Parathyroid adenoma (tissue), 2 donors: ENCODE results near the gene SAT2.

Experiments used
- H2AFZ ChIP-seq: fragments of 300-600 bp; sonication (generic); one replicate; pipeline ENCODE4 v1.7.0; 2017; ENCODE audit warnings: antibody characterized with exemption, mild to moderate bottlenecking
- H3K27ac ChIP-seq: fragments of 300-600 bp; sonication (generic); one replicate; pipeline ENCODE4 v1.7.0; 2017
- H3K27me3 ChIP-seq: fragments of 300-600 bp; sonication (generic); one replicate; pipeline ENCODE4 v1.7.0; 2017; ENCODE audit warnings: low read length; ENCODE audit not compliant: control insufficient read depth, insufficient read depth
- H3K36me3 ChIP-seq: fragments of 300-600 bp; sonication (generic); one replicate; pipeline ENCODE4 v1.7.0; 2017; ENCODE audit warnings: low read length; ENCODE audit not compliant: control insufficient read depth, insufficient read depth
- H3K4me1 ChIP-seq: fragments of 300-600 bp; sonication (generic); one replicate; pipeline ENCODE4 v1.7.0; 2017; ENCODE audit warnings: control low read depth
- H3K4me2 ChIP-seq: fragments of 300-600 bp; sonication (generic); one replicate; pipeline ENCODE4 v1.7.0; 2017; ENCODE audit warnings: low read length
- H3K4me3 ChIP-seq: fragments of 300-600 bp; sonication (generic); one replicate; pipeline ENCODE4 v1.7.0; 2017; ENCODE audit warnings: low read depth, low read length
- H3K79me2 ChIP-seq: fragments of 300-600 bp; sonication (generic); one replicate; pipeline ENCODE4 v1.7.0; 2017; ENCODE audit warnings: control low read depth
- H3K9ac ChIP-seq: fragments of 300-600 bp; sonication (generic); one replicate; pipeline ENCODE4 v1.7.0; 2017; ENCODE audit warnings: mild to moderate bottlenecking
- H3K9me3 ChIP-seq: fragments of 300-600 bp; sonication (generic); one replicate; pipeline ENCODE4 v1.7.0; 2017; ENCODE audit warnings: low read length; ENCODE audit not compliant: control insufficient read depth
- TF ChIP-seq, protein P1 (sequence below): fragments of 300-600 bp; sonication (generic); IDR thresholded peaks from one replicate; pipeline ENCODE4 v1.7.0; 2017; ENCODE audit warnings: antibody characterized with exemption, mild to moderate bottlenecking
- donor health status: primary hyperparathyroidism.

The SAT2 gene

GRCh38 chr17:7652388-7653356, 25.1 kb upstream of the SAT2 start:
- Histone ChIP-seq H3K36me3 (no peaks in the 10 kb centered on the region), H3K4me1 (peaks cover 3% of the 10 kb centered on the region), H3K27ac (no peak overlapping the region), H2AFZ (no peak overlapping the region), H3K79me2 (no peaks in the 10 kb centered on the region), H3K4me3 (no peak overlapping the region), H3K27me3 (no peaks in the 10 kb centered on the region), H3K9me3 (no peaks in the 10 kb centered on the region), H3K4me2 (no peak overlapping the region), H3K9ac (no peak overlapping the region)
- TF ChIP-seq, protein P1, sequence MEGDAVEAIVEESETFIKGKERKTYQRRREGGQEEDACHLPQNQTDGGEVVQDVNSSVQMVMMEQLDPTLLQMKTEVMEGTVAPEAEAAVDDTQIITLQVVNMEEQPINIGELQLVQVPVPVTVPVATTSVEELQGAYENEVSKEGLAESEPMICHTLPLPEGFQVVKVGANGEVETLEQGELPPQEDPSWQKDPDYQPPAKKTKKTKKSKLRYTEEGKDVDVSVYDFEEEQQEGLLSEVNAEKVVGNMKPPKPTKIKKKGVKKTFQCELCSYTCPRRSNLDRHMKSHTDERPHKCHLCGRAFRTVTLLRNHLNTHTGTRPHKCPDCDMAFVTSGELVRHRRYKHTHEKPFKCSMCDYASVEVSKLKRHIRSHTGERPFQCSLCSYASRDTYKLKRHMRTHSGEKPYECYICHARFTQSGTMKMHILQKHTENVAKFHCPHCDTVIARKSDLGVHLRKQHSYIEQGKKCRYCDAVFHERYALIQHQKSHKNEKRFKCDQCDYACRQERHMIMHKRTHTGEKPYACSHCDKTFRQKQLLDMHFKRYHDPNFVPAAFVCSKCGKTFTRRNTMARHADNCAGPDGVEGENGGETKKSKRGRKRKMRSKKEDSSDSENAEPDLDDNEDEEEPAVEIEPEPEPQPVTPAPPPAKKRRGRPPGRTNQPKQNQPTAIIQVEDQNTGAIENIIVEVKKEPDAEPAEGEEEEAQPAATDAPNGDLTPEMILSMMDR: no peak

GRCh38 chr17:7651665-7652387, 24.2 kb upstream of the SAT2 start:
- no peaks in the 10 kb centered on the region for H3K36me3 ChIP-seq
- H3K9ac ChIP-seq: no peak overlapping the region
- H3K4me1 ChIP-seq: peaks cover 3% of the 10 kb centered on the region
- H3K4me3 ChIP-seq: peak overlapping the region; percentile 45
- peak overlapping the region; percentile 90 for H3K4me2 ChIP-seq
- TF ChIP-seq, protein P1: no peak
- no peaks in the 10 kb centered on the region for H3K27me3 ChIP-seq
- H3K9me3 ChIP-seq: no peaks in the 10 kb centered on the region
- no peak overlapping the region for H3K27ac ChIP-seq
- H3K79me2 ChIP-seq: no peaks in the 10 kb centered on the region
- H2AFZ ChIP-seq: peak overlapping the region; percentile 90

DNA sequence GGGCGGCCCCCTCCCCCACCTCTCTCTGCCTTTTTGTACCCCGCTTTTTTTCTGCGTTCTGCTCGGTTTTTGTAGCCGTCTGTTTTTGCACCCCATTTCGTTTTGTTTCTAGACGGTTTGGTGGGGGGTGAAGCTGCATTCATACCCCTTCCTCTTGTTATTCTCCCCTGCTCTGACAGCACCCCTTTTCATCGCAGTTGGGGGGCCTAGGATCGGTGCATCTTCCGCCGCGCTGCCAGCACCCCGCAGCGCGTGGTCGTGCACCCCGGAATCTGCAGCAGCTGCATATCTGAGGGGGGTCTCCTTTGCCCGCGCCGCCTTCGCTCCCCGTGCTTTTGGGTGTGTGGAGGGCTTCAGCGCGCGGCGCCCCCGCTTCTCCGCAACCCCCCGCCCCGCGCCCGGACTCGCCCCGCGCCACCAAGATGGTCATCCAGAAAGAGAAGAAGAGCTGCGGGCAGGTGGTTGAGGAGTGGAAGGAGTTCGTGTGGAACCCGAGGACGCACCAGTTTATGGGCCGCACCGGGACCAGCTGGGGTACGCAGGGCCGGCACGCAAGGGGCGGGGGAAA, 23.6 kb upstream of the SAT2 start:
- Histone ChIP-seq H3K4me2 (peak overlapping the region; percentile 90), H3K27ac (no peak overlapping the region), H3K36me3 (no peaks in the 10 kb centered on the region), H2AFZ (peak overlapping the region; percentile 90), H3K4me3 (peak overlapping the region; percentile 45), H3K4me1 (peaks cover 3% of the 10 kb centered on the region), H3K9me3 (no peaks in the 10 kb centered on the region), H3K9ac (no peak overlapping the region), H3K79me2 (no peaks in the 10 kb centered on the region), H3K27me3 (no peaks in the 10 kb centered on the region)
- TF ChIP-seq, protein P1: no peak

GRCh38 chr17:7650509-7651096, 23.0 kb upstream of the SAT2 start, which contains the start of gene ATP1B2:
ATP1B2 (plus strand) TSS chr17:7650926; CDS start chr17:7651519, 593 bp downstream.
- H3K4me1 ChIP-seq: peaks cover 3% of the 10 kb centered on the region
- no peaks in the 10 kb centered on the region for H3K27me3 ChIP-seq
- H3K9me3 ChIP-seq: no peaks in the 10 kb centered on the region
- H3K79me2 ChIP-seq: no peaks in the 10 kb centered on the region
- H3K4me2 ChIP-seq: peak within 1 kb of the TSS; percentile 90
- H3K36me3 ChIP-seq: no peaks in the 10 kb centered on the region
- H3K9ac ChIP-seq: no peak within 1 kb of the TSS
- peak within 1 kb of the TSS; percentile 90 for H2AFZ ChIP-seq
- TF ChIP-seq, protein P1: no peak
- H3K4me3 ChIP-seq: peak within 1 kb of the TSS; percentile 45
- no peak within 1 kb of the TSS for H3K27ac ChIP-seq
